Ovary (tissue), 9 donors: ENCODE data around the gene PLAGL2. TPM values are rescaled to one million over a fixed set of nuclear protein-coding genes. Genes with fewer than 3 reads are reported as not detected.

ENCODE experiments used
- DNase-seq, 5 donors: peaks; one replicate each; pipeline ENCODE4 v3.0.0-alpha.2; 2019 to 2020
- H3K27ac ChIP-seq, 2 donors: fragments of 200-600 bp; one replicate each; pipeline versions ENCODE4 v1.5.1 to v1.8.0; 2019 to 2022
- H3K27me3 ChIP-seq: fragments of 200-600 bp; one replicate; pipeline ENCODE4 v1.8.0; 2022
- H3K36me3 ChIP-seq: fragments of 200-600 bp; sonication (generic); one replicate; pipeline ENCODE4 v1.5.1; 2019
- H3K4me1 ChIP-seq: one replicate; pipeline ENCODE4 v1.8.1; 2013; ENCODE audit warnings: mild to moderate bottlenecking, moderate library complexity; ENCODE audit not compliant: insufficient read depth
- H3K4me3 ChIP-seq: fragments of 200-600 bp; sonication (generic); one replicate; pipeline ENCODE4 v1.5.1; 2017
- H3K9me3 ChIP-seq, 2 donors: fragments of 200-600 bp in 1 of 2; sonication (generic) in 1 of 2; one replicate each; pipeline versions ENCODE4 v1.5.1 to v1.8.1; 2013 to 2019; ENCODE audit warnings: mild to moderate bottlenecking in 1 of 2, moderate library complexity in 1 of 2
- EP300 ChIP-seq: sonication (generic); formaldehyde crosslinking; IDR thresholded peaks from one replicate; pipeline ENCODE4 v1.6.1; 2017; ENCODE audit warnings: antibody characterized with exemption
- POLR2A ChIP-seq: fragments of 450-650 bp; IDR thresholded peaks from one replicate; pipeline ENCODE4 v1.6.1; 2017; ENCODE audit warnings: antibody characterized with exemption, mild to moderate bottlenecking, moderate library complexity
- WGBS, 3 donors: extraction: QIAGEN DNeasy Blood & Tissue Kit in 1 of 3; methylation state at CpG; one replicate each; pipeline versions ENCODE4 v1.1.5 to v1.1.7; 2013 to 2017; 5-methylcytosine and 5-hydroxymethylcytosine counted together
- intact Hi-C, 4 donors: fragments of 100-400 bp; cut with DNase I; formaldehyde crosslinking; loops; one replicate each; pipeline versions ENCODE4 v1.11.0 to v1.15.1; 2022 to 2023
- polyA plus RNA-seq, 2 donors: library from polyadenylated mRNA; stranded (reverse); fragments of 200-250 nt in 1 of 2; fragments of 350-450 nt in 1 of 2; fragmentation: Illumina TruSeq in 1 of 2; extraction: RNeasy Lipid Tissue Mini Kit (QIAGEN cat#74804) in 1 of 2; gene quantifications; one replicate each; pipeline ENCODE4 v1.2.3, GENCODE V29; 2013 to 2014
- total RNA-seq, 7 donors: library from RNA; depleted of rRNA in 2 of 7; stranded (reverse); fragments of >200 nt in 2 of 7; fragmentation: NEBNext Ultra II Directional in 3 of 7; extraction: Animal tissue kit (Norgen Biotek cat#: 25700) in 3 of 7; gene quantifications; one replicate each; pipeline versions ENCODE4 v1.1.0 to v1.2.4, GENCODE V29; 2016 to 2023
- TF ChIP-seq, protein P1 (sequence below), 3 donors: fragments of 450-650 bp in 2 of 3; fragments of 200-600 bp in 1 of 3; IDR thresholded peaks; one replicate each; pipeline versions ENCODE4 v1.5.1 to v1.8.0; 2016 to 2022; ENCODE audit warnings: antibody characterized with exemption in 3 of 3, mild to moderate bottlenecking in 1 of 3
- donor health status: DM: no; HTN: no; CAD: no; lungs with moderate emphysema.
- donor health status: DM: no; HTN: no; CAD: no.
- donor health status: Bipolar disorder and iron deficiency.
- donor health status: DM: yes; HTN: yes; CAD: no.
- donor health status: DM: no; HTN: no; CAD: no.
- donor health status: DM: yes; HTN: yes; CAD: no.

PLAGL2 gene
- total and polyA plus RNA-seq, 9 donors: 5.4 to 21.8 (median 14.7) TPM

DNA sequence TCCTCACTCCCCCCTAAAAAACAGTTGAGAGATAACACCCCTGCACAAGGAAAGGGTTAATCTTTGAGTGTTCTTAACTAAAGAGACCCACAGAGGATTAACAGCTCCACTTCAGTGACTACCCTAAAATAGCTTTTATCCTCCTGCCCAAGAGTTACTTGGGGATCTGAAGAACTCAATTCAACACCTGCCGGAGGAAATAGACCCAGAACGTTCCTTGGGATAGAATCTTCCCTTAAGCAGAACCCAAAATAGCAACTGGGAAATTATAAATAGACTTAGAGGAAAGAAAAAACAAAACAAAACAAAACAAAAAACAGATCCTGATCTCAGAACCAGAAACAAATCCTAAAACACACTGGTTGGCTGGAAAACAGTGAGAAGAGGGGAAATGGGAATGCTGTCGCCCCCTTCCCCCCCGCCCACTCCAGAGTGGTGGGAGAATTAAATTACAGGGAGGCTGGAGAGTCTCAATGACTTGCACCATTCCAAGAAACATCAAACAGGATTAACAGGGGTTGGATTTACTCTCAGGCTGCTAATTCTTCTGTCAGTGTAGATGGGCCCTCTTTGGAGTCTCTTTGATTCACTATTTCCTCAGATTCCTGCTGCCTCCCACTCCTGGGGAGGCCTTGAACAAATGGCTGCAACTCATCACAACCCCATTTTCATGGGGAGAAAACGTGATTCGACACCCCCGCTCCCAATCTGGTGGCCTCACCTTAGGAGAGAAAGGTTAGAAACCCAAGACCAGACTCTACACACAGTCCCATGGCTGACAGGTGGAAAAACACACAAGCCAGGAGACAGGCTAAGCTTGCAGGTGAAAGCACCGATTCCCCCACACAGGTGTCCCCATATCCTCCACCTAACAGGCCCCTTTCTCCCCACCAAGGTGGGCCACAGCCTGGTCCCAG lies 1.4 kb downstream of the PLAGL2 start:
- WGBS, 3 donors: 36 to 41% (median 41%) methylated on average over 8 of the region's 8 CpGs
- H3K27ac ChIP-seq: peak overlapping the region; percentile 4 to 85

DNA sequence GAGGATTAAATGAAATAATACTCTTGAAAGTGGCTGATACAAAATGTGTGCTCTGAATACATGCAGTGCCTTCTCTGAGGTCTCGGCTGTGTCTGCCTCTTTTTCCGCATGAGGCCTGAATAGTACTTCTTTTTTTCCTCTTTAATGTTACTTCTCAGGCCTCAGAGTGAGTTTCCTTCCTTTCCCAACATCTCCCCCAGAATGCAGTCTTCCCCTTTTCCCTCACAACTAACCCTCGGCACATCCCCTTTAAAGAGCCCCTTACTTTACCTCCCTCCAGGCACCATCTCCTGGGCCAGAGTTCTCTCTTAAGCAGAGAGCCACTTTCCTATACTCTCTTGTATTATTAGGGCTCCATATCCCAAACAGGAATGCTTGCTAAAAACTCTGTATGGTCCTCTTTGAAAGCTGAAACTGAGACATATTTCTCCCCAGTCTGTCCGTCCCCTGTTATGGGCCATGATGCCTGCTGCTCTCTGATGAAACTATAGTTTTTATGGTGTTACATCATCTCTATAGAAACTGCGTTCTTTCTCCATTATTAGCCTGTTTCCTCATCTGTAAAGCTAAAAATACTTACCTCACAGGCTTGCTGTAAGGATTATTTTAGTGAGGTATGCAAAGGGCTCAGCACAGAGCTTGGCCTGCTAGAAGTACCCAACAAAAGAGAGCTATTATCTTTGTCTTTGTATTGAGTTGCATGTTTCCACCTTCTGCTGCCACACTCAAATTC lies 2.3 kb downstream of the PLAGL2 start:
- intact Hi-C loops: loop anchor here in 1 of 4 donors (10.0 kb wide), 1 partner anchor 280 kb away; no protein-coding TSS in a partner anchor
- H3K36me3 ChIP-seq: no peaks in the 10 kb centered on the region

More for the DNA sequence above, 1.4 kb downstream of the PLAGL2 start:
- Histone ChIP-seq H3K36me3 (no peaks in the 10 kb centered on the region), H3K27me3 (no peaks in the 10 kb centered on the region), H3K4me1 (peaks cover 12% of the 10 kb centered on the region), H3K4me3 (peak overlapping the region; percentile 91), H3K9me3 (no peaks in the 10 kb centered on the region)
- intact Hi-C loops: loop anchor here in 1 of 4 donors (10.0 kb wide), 1 partner anchor 279 kb away; no protein-coding TSS in a partner anchor
- TF ChIP-seq POLR2A: no peak
- TF ChIP-seq, protein P1, sequence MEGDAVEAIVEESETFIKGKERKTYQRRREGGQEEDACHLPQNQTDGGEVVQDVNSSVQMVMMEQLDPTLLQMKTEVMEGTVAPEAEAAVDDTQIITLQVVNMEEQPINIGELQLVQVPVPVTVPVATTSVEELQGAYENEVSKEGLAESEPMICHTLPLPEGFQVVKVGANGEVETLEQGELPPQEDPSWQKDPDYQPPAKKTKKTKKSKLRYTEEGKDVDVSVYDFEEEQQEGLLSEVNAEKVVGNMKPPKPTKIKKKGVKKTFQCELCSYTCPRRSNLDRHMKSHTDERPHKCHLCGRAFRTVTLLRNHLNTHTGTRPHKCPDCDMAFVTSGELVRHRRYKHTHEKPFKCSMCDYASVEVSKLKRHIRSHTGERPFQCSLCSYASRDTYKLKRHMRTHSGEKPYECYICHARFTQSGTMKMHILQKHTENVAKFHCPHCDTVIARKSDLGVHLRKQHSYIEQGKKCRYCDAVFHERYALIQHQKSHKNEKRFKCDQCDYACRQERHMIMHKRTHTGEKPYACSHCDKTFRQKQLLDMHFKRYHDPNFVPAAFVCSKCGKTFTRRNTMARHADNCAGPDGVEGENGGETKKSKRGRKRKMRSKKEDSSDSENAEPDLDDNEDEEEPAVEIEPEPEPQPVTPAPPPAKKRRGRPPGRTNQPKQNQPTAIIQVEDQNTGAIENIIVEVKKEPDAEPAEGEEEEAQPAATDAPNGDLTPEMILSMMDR (IDR thresholded peaks at IDR 0.05): no peak
- no peak for TF ChIP-seq EP300
- DNase-seq: no peak

DNA sequence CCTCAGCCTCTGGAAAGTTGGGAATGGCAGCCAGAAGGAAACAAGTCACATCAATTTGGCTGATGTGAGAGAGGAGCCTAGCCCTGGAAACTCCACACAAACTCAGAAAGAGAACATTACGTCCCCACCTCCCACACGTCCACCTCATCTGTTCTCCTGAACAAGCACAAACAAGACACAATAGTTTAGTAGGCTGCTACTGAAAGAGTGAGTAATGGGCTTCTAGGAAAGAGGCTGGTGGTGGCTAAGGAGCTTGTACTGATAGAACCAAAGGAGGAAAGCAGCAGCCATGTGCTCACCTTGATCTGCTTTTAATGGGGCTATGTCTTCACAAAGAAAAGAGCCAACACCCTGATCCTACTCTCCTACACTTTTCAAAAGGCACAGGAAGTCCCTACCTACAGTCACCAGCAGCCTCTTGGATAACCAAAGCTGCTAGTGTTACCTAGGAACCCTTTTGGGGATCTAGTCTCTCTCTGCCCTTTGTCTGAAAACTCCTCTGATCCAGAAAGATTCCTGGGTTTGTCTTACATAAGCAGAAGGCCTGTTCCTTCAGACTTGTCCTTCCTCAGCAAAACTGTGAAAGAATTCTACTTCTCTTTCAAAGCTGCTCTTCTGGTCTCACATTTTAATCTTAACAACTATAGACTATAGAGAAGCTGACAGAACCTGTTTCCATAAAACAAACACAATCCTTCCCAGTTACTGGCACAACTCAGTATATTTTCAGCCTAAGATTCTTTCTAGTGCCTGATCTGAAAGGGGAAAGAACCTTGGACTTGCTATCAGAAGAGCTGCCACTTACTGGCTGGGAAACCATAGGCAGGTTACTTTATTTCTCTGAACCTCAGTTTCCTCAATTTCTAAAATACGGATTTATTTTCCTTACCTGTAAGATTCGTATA lies 3.1 kb downstream of the PLAGL2 start:
- WGBS, 3 donors: 39 to 53% (median 44%) methylated on average over 4 of the region's 4 CpGs
- H3K27ac ChIP-seq: no peak overlapping the region
- H3K36me3 ChIP-seq: no peaks in the 10 kb centered on the region
- peak in 1 of 5 donors; percentile 33 for DNase-seq
- H3K4me1 ChIP-seq: peaks cover 12% of the 10 kb centered on the region
- intact Hi-C loops: loop anchor here in 1 of 4 donors (10.0 kb wide), 1 partner anchor 280 kb away; no protein-coding TSS in a partner anchor
- TF ChIP-seq, protein P1 (IDR thresholded peaks at IDR 0.05): no peak
- TF ChIP-seq POLR2A: no peak
- TF ChIP-seq EP300: no peak
- no peak overlapping the region for H3K4me3 ChIP-seq
- no peaks in the 10 kb centered on the region for H3K27me3 ChIP-seq
- no peaks in the 10 kb centered on the region for H3K9me3 ChIP-seq

More for the DNA sequence above, 2.3 kb downstream of the PLAGL2 start:
- peaks cover 12% of the 10 kb centered on the region for H3K4me1 ChIP-seq
- H3K4me3 ChIP-seq: no peak overlapping the region
- H3K27me3 ChIP-seq: no peaks in the 10 kb centered on the region
- no peaks in the 10 kb centered on the region for H3K9me3 ChIP-seq
- TF ChIP-seq, protein P1 (IDR thresholded peaks at IDR 0.05): no peak
- TF ChIP-seq EP300 (no peak), POLR2A (no peak)
- H3K27ac ChIP-seq: no peak overlapping the region
- 73 to 79% (median 76%) methylated on average over 5 of the region's 5 CpGs for WGBS, 3 donors
- no peak for DNase-seq
